Measurements from ENCODE around the gene ITGAV. TPM values are rescaled to one million over a fixed set of nuclear protein-coding genes. Genes with fewer than 3 reads are reported as not detected.

ITGAV gene
- total RNA-seq, 2 donors from 2014 or later: 63.7 to 79.7 TPM

- no peak overlapping the region for H3K4me3 ChIP-seq (ENCODE audit: low read length)
- H3K27ac ChIP-seq (ENCODE audit: low read depth, low read length): no peak overlapping the region
- H3K4me1 ChIP-seq (ENCODE audit: control insufficient read depth, insufficient read depth, low read length): no peaks in the 10 kb centered on the region
- H3K4me1 Mint-ChIP-seq: peaks cover 3% of the 10 kb centered on the region
- H3K36me3 Mint-ChIP-seq (ENCODE audit: low read depth): no peaks in the 10 kb centered on the region
- H3K27me3 ChIP-seq (ENCODE audit: control insufficient read depth, insufficient read depth, low read length, poor library complexity, severe bottlenecking): no peaks in the 10 kb centered on the region
- H3K36me3 ChIP-seq (ENCODE audit: control insufficient read depth, insufficient read depth, low read length): no peaks in the 10 kb centered on the region
- no peak overlapping the region for H3K27ac Mint-ChIP-seq
- no peaks in the 10 kb centered on the region for H3K27me3 Mint-ChIP-seq (ENCODE audit: insufficient read depth)
- peaks cover 13% of the 10 kb centered on the region for H3K9me3 ChIP-seq (ENCODE audit: control insufficient read depth, low read length)
- no peak for DNase-seq
- no peak for TF ChIP-seq CTCF (conservative IDR thresholded peaks at IDR 0.05)
- WGBS, 2 experiments (ENCODE audit: insufficient coverage in 1 of 2, insufficient read length in 1 of 2): 93 to 95% methylated on average over 5 of the region's 5 CpGs
- H3K9ac ChIP-seq (ENCODE audit: extremely low read depth, low read length, poor library complexity, severe bottlenecking): no peak overlapping the region
- H3K4me3 Mint-ChIP-seq: no peak overlapping the region
- H3K9me3 Mint-ChIP-seq: peaks cover 10% of the 10 kb centered on the region
Measured at GRCh38 chr2:186691900-186692299, 102.0 kb downstream of the ITGAV start.

- Mint-ChIP-seq H3K27me3 (ENCODE audit: insufficient read depth) (no peaks in the 10 kb centered on the region), H3K4me3 (peak overlapping the region; percentile 80), H3K4me1 (peaks cover 3% of the 10 kb centered on the region), H3K9me3 (no peaks in the 10 kb centered on the region), H3K27ac (peak overlapping the region; percentile 61), H3K36me3 (ENCODE audit: low read depth) (no peaks in the 10 kb centered on the region)
- H3K9ac ChIP-seq (ENCODE audit: extremely low read depth, low read length, poor library complexity, severe bottlenecking): peak overlapping the region; percentile 54
- no peak overlapping the region for H3K27ac ChIP-seq (ENCODE audit: low read depth, low read length)
- DNase-seq: no peak
- no peaks in the 10 kb centered on the region for H3K4me1 ChIP-seq (ENCODE audit: control insufficient read depth, insufficient read depth, low read length)
- no peaks in the 10 kb centered on the region for H3K9me3 ChIP-seq (ENCODE audit: control insufficient read depth, low read length)
- H3K36me3 ChIP-seq (ENCODE audit: control insufficient read depth, insufficient read depth, low read length): no peaks in the 10 kb centered on the region
- WGBS, 2 experiments (ENCODE audit: insufficient coverage in 1 of 2, insufficient read length in 1 of 2): 30 to 51% methylated on average over 6 to 7 of the region's 7 CpGs
- H3K27me3 ChIP-seq (ENCODE audit: control insufficient read depth, insufficient read depth, low read length, poor library complexity, severe bottlenecking): no peaks in the 10 kb centered on the region
- peak overlapping the region; percentile 86 for H3K4me3 ChIP-seq (ENCODE audit: low read length)
- no peak for TF ChIP-seq CTCF (conservative IDR thresholded peaks at IDR 0.05)
Measured at GRCh38 chr2:186693446-186693832, 103.6 kb downstream of the ITGAV start.

GRCh38 chr2:186695081-186695756 is 105.4 kb downstream of the ITGAV start:
- Histone ChIP-seq H3K4me1 (ENCODE audit: control insufficient read depth, insufficient read depth, low read length) (no peaks in the 10 kb centered on the region), H3K9ac (ENCODE audit: extremely low read depth, low read length, poor library complexity, severe bottlenecking) (no peak overlapping the region), H3K27me3 (ENCODE audit: control insufficient read depth, insufficient read depth, low read length, poor library complexity, severe bottlenecking) (no peaks in the 10 kb centered on the region), H3K4me3 (ENCODE audit: low read length) (peak overlapping the region; percentile 86), H3K27ac (ENCODE audit: low read depth, low read length) (no peak overlapping the region), H3K9me3 (ENCODE audit: control insufficient read depth, low read length) (no peaks in the 10 kb centered on the region), H3K36me3 (ENCODE audit: control insufficient read depth, insufficient read depth, low read length) (no peaks in the 10 kb centered on the region)
- H3K4me3 Mint-ChIP-seq: peak overlapping the region; percentile 80
- no peak for TF ChIP-seq CTCF (conservative IDR thresholded peaks at IDR 0.05)
- no peak for DNase-seq
- no peaks in the 10 kb centered on the region for H3K9me3 Mint-ChIP-seq
- no peaks in the 10 kb centered on the region for H3K27me3 Mint-ChIP-seq (ENCODE audit: insufficient read depth)
- no peaks in the 10 kb centered on the region for H3K36me3 Mint-ChIP-seq (ENCODE audit: low read depth)
- H3K4me1 Mint-ChIP-seq: peaks cover 3% of the 10 kb centered on the region
- WGBS, 2 experiments (ENCODE audit: insufficient coverage in 1 of 2, insufficient read length in 1 of 2): 74 to 78% methylated on average over 5 to 9 of the region's 9 CpGs
- H3K27ac Mint-ChIP-seq: no peak overlapping the region
